Measurements from ENCODE around the gene VIPAS39.

GRCh38 chr14:77489041-77489440 lies 31.6 kb upstream of the VIPAS39 start:
- TF ChIP-seq CTCF (IDR thresholded peaks at IDR 0.05), result no peak
- TF ChIP-seq POLR2AphosphoS5 (IDR thresholded peaks at IDR 0.05; ENCODE audit: insufficient read depth in 1 of 2, low read depth in 1 of 2), result no peak
- TF ChIP-seq POLR2A (IDR thresholded peaks at IDR 0.05), result no peak
